GM21381 (cell line): ENCODE data around the gene ILF3.

ENCODE experiments used
- ATAC-seq: cut with Tn5 transposase; IDR thresholded peaks from one replicate; pipeline ENCODE4 v1.9.1; 2021; ENCODE audit warnings: mild to moderate bottlenecking, moderate library complexity; ENCODE audit not compliant: unreplicated experiment

Gene ILF3

DNA sequence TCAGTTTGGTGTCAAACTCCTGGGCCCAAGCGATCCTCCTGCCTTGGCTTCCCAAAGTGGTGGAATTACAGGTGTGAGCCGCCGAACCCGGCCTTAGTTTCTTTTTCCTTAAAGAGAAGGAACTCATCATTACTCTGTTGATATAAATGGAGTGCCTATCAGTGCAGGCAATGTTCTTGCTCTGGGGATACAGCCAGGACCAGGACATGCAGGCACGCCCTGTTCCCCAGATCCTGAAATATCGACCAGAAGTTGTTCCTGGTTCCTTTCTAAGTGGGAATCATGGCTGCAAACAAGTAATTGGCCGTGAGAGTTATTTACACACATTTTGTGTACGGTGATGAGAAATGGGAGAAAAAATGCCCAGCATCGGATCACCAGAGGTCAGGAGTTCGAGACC is 72.1 kb downstream of the ILF3 start:
- no peak for ATAC-seq

DNA sequence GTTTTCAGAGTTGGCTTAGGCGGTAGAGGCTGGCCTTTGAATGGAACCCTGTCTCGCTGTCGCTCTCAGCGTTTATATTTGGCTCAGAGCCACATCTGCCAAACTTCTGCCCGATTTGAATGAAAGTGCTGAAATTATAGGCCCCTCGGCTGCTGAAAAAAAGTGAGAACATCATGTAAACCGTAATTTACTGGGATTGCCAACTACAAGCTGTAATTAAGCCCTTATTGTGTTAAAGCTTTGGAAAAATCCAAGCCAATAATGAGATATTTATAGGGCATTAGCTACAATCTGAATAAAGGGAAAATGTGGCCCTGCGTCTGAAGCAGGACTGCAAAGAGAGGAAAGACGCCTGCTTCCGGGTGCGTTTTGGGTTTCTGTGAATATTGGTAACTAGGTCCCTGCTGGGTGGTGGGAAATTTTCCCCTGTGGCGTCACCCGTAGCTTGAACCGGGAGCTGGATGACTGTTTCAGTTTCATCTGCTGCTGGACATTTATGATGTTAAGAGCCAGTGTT is 73.6 kb downstream of the ILF3 start:
- ATAC-seq, result no peak

- no peak for ATAC-seq
Observed at GRCh38 chr19:10729411-10729810, 75.3 kb downstream of the ILF3 start.

DNA sequence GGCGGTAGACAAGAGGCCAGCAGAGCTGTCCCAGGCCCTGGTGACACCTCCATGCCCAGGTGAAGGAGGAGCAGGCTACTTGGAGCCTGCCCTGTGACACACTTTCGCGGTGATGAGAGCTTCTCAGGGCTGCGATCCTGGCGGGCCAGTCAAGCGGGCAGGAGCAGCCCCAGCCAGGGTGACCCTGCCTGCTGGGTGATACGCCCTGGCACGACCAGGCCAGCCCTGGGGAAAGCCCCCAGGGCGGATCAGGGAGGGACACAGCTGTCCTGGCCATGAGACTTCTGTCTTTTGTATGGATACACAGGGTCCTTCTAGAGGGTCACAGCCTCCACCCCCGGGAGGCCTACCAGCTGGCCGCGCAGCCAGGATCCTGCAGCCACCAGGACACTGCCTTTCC is 76.8 kb downstream of the ILF3 start:
- no peak for ATAC-seq

DNA sequence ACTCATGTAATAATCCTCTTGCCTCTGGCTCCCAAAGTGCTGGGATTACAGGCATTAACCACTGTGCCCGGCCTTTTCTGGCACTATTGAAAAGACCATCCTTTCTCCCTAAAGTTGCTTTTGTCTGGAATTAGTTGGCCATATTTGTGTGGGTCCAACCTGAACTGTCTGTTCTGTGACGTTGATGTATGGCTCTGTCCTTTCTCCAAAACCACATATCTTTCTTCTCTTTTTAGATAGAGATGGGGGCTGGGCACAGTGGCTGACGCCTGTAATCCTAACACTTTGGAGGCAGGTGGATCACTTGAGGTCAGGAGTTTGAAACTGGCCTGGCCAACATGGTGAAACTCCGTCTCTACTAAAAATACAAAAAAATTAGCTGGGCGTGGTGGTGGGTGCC is 81.6 kb downstream of the ILF3 start:
- no peak for ATAC-seq

GRCh38 chr19:10736189-10736588 is 82.0 kb downstream of the ILF3 start:
- ATAC-seq, result no peak

DNA sequence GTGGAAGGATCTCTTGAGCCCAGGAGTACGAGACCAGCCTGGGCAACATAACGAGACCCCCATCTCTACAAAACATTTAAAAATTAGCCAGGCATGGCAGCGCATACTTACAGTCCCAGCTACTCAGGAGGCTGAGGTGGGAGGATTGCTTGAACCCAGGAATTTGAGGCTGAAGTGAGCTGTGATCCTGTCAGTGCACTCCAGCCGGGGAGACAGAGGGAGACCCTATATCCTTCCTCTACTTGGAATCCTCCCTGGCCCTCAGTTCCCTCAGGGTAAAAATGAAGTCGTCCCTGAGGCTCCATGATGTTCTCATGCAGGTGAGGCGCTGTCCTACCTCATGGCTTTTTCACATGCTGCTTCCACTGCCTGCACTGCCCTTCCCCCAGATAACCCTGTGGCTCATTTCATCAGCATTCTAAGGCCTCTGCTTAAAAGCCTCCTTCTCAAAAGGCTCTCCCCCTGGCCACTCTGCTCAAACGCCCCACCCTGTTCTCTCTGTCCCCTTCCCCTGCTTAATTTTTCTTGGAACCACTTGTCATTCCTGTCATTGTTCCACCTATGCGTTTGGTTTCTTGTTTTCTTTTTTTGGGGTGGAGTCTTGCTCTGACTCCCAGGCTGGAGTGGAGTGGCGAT is 82.9 kb downstream of the ILF3 start:
- no peak for ATAC-seq

- no peak for ATAC-seq
Observed at GRCh38 chr19:10737722-10738121, 83.6 kb downstream of the ILF3 start.

DNA sequence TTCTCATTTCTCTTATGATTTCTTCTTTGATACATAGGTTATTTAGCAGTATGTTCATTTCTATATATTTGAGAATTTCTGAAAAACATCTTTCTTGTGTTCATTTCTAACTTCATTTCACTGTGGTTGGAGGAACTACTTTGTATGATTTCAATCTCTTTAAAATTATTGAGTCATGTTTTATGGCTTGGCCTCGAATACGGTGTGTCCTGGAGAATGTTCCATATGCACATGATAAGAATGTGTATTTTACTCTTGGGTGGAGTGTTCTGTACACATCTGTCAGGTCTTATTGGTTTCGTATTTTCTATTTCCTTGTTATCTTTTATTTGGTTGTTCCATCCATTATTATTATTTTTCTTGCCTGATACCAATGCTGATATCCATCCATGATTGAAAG is 86.7 kb downstream of the ILF3 start:
- no peak for ATAC-seq
